Loucy (cell line): ENCODE results near the gene DEDD.

Experiments used
- H2AFZ ChIP-seq: fragments of 200-600 bp; sonication (generic); 2 replicates; pipeline ENCODE4 v1.6.0; 2016; ENCODE audit warnings: antibody characterized with exemption, mild to moderate bottlenecking, low read length, moderate library complexity
- H3F3A ChIP-seq: fragments of 200-600 bp; 2 replicates; pipeline ENCODE4 v1.6.0; 2016; ENCODE audit warnings: antibody characterized with exemption, low read depth, mild to moderate bottlenecking
- H3K27me3 ChIP-seq: fragments of 200-600 bp; sonication (generic); 2 replicates; pipeline ENCODE4 v1.6.1; 2014; ENCODE audit warnings: low read length, mild to moderate bottlenecking; ENCODE audit not compliant: insufficient read depth, poor library complexity, severe bottlenecking
- H3K36me3 ChIP-seq: fragments of 200-600 bp; sonication (generic); 2 replicates; pipeline ENCODE4 v1.6.1; 2016; ENCODE audit warnings: low read length; ENCODE audit not compliant: insufficient read depth
- H3K4me1 ChIP-seq: fragments of 200-600 bp; sonication (generic); 2 replicates; pipeline ENCODE4 v1.5.1; 2014; ENCODE audit warnings: low read length, mild to moderate bottlenecking; ENCODE audit not compliant: insufficient read depth, poor library complexity, severe bottlenecking
- H3K4me2 ChIP-seq: fragments of 200-600 bp; sonication (generic); 2 replicates; pipeline ENCODE4 v1.6.0; 2014; ENCODE audit warnings: antibody characterized with exemption, low read length, low read depth, mild to moderate bottlenecking; ENCODE audit not compliant: poor library complexity, severe bottlenecking
- H3K4me3 ChIP-seq: fragments of 200-600 bp; sonication (generic); 2 replicates; pipeline ENCODE4 v1.5.1; 2014; ENCODE audit warnings: low read length, mild to moderate bottlenecking, mixed read lengths; ENCODE audit not compliant: poor library complexity, severe bottlenecking
- H3K79me2 ChIP-seq: fragments of 200-600 bp; sonication (generic); 2 replicates; pipeline ENCODE4 v1.6.1; 2014; ENCODE audit warnings: low read length; ENCODE audit not compliant: insufficient read depth
- H3K9ac ChIP-seq: fragments of 200-600 bp; sonication (generic); 2 replicates; pipeline ENCODE4 v1.6.0; 2014; ENCODE audit warnings: mild to moderate bottlenecking, low read depth, low read length, moderate library complexity; ENCODE audit not compliant: poor library complexity, severe bottlenecking
- H3K9me2 ChIP-seq: fragments of 200-600 bp; sonication (generic); replicated peaks from 2 replicates; pipeline ENCODE4 v1.6.1; 2016; ENCODE audit warnings: low read depth, low read length, mixed read lengths
- H3K9me3 ChIP-seq: fragments of 200-600 bp; sonication (generic); 2 replicates; pipeline ENCODE4 v1.6.1; 2014; ENCODE audit warnings: mild to moderate bottlenecking, antibody characterized with exemption, low read length, low read depth; ENCODE audit not compliant: insufficient read depth
- H4K20me1 ChIP-seq: fragments of 200-600 bp; sonication (generic); 2 replicates; pipeline ENCODE4 v1.6.0; 2014; ENCODE audit warnings: antibody characterized with exemption, low read length, mild to moderate bottlenecking; ENCODE audit not compliant: insufficient read depth, poor library complexity, severe bottlenecking
- EZH2phosphoT487 ChIP-seq: fragments of 200-600 bp; IDR thresholded peaks from 2 replicates; pipeline ENCODE4 v1.6.1; 2018; ENCODE audit warnings: antibody characterized with exemption, mild to moderate bottlenecking, moderate library complexity, borderline replicate concordance
- TF ChIP-seq, protein P1 (sequence below): fragments of 200-600 bp; sonication (generic); conservative IDR thresholded peaks from 2 replicates; pipeline ENCODE4 v1.5.1; 2014; ENCODE audit warnings: mild to moderate bottlenecking, antibody characterized with exemption, low read length

Gene DEDD

GRCh38 chr1:161111527-161111926 is 20.9 kb downstream of the DEDD start:
- Histone ChIP-seq H3F3A (no peaks in the 10 kb centered on the region), H3K4me3 (peak overlapping the region; percentile 42), H3K36me3 (no peaks in the 10 kb centered on the region), H3K4me1 (peaks cover 44% of the 10 kb centered on the region), H3K9me3 (no peaks in the 10 kb centered on the region), H4K20me1 (peaks cover 48% of the 10 kb centered on the region), H3K9ac (no peak overlapping the region), H3K79me2 (peaks cover 85% of the 10 kb centered on the region), H2AFZ (no peak overlapping the region), H3K27me3 (no peaks in the 10 kb centered on the region), H3K4me2 (no peak overlapping the region), H3K9me2 (no peaks in the 10 kb centered on the region)
- no peak for TF ChIP-seq EZH2phosphoT487
- TF ChIP-seq, protein P1, sequence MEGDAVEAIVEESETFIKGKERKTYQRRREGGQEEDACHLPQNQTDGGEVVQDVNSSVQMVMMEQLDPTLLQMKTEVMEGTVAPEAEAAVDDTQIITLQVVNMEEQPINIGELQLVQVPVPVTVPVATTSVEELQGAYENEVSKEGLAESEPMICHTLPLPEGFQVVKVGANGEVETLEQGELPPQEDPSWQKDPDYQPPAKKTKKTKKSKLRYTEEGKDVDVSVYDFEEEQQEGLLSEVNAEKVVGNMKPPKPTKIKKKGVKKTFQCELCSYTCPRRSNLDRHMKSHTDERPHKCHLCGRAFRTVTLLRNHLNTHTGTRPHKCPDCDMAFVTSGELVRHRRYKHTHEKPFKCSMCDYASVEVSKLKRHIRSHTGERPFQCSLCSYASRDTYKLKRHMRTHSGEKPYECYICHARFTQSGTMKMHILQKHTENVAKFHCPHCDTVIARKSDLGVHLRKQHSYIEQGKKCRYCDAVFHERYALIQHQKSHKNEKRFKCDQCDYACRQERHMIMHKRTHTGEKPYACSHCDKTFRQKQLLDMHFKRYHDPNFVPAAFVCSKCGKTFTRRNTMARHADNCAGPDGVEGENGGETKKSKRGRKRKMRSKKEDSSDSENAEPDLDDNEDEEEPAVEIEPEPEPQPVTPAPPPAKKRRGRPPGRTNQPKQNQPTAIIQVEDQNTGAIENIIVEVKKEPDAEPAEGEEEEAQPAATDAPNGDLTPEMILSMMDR: no peak

DNA sequence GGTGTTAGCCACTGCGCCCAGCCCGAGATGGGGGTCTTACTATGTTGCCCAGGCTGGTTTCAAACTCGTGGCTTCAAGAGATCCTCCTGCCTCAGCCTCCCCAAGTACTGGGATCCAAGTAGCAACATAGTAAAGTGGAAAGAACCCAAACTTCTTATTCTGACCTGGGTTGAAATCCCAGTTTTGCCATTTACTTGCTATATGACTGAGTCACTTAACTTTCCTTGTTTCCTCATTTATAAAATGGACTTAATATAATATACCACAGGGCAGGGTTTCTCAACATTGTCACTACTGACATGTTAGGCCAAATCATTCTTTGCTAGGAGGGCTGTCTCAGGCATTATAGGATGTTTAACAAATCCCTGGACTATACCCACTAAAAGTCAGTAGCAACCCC is 21.4 kb downstream of the DEDD start:
- no peaks in the 10 kb centered on the region for H3K9me2 ChIP-seq
- TF ChIP-seq, protein P1: no peak
- TF ChIP-seq EZH2phosphoT487: no peak
- peaks cover 4% of the 10 kb centered on the region; the same call in 1 of the 2 replicates for H3K36me3 ChIP-seq
- no peaks in the 10 kb centered on the region for H3K9me3 ChIP-seq
- no peak overlapping the region for H2AFZ ChIP-seq
- no peak overlapping the region for H3K4me3 ChIP-seq
- H3K9ac ChIP-seq: no peak overlapping the region
- H4K20me1 ChIP-seq: peaks cover 47% of the 10 kb centered on the region
- no peaks in the 10 kb centered on the region for H3K27me3 ChIP-seq
- H3K79me2 ChIP-seq: peaks cover 85% of the 10 kb centered on the region
- H3K4me2 ChIP-seq: no peak overlapping the region
- H3K4me1 ChIP-seq: peaks cover 40% of the 10 kb centered on the region
- no peaks in the 10 kb centered on the region for H3F3A ChIP-seq

DNA sequence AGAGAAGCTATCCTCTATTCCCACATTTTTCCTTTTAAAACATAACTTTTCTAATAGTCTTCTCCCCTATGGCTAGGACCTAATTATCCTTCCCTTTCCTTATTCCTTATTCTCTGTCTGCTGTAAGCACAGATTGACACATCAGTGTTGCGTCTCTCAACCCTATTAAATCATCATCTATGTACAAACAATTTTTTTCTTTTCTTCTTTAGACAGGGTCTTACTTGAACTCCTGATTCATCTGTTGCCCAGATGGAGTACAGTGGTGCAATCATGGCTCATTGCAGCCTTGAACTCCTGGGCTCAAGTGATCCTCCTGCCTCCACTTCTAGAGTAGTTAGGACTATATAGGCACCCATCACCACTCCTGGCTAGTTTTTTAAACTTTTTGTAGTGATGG is 26.0 kb downstream of the DEDD start:
- Histone ChIP-seq H3K9me3 (no peaks in the 10 kb centered on the region), H3K9me2 (no peaks in the 10 kb centered on the region), H3K79me2 (peaks cover 67% of the 10 kb centered on the region), H3K4me1 (no peaks in the 10 kb centered on the region), H2AFZ (no peak overlapping the region), H3K4me2 (no peak overlapping the region), H4K20me1 (peaks cover 17% of the 10 kb centered on the region), H3K4me3 (no peak overlapping the region), H3K27me3 (no peaks in the 10 kb centered on the region), H3K36me3 (peaks cover 23% of the 10 kb centered on the region; the same call in 1 of the 2 replicates), H3K9ac (no peak overlapping the region), H3F3A (no peaks in the 10 kb centered on the region)
- TF ChIP-seq EZH2phosphoT487: no peak
- TF ChIP-seq, protein P1: no peak
